ENCODE data around the gene PIGO. TPM values are rescaled to one million over a fixed set of nuclear protein-coding genes. Genes with fewer than 3 reads are reported as not detected.

Gene PIGO
- total and polyA plus RNA-seq, 8 donors = 4.3 to 26.2 (median 15.0) TPM

DNA sequence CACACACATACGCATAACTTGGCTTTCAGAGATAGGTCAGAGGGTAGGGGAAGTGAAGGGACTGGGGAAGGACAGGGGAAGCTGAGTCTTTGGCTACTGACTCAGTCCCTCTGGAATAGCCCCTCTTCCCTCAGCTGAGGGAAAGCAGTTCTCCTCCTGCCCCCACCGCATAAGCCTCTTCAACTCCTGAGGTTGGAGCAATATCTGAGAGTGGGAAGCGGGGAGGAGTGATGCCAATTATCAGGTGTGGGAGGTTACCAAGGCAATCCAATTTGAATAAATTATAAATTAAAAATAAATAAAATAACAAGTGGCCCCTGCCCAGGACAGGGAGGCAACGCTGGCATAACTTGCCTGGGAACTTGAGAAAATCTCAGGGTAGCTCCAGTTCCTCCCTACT lies 8.2 kb upstream of the PIGO start:
- intact Hi-C loops (cut with DNase I; ENCODE audit: low total_unique reads) = no loop called here
- H3K36me3 ChIP-seq = peaks cover 46 to 70% (median 66%) of the 10 kb centered on the region in 4 donors
- no peaks in the 10 kb centered on the region for H3K27me3 ChIP-seq
- no peak overlapping the region for H3K4me3 ChIP-seq
- H3K4me1 ChIP-seq = peaks cover 18 to 46% (median 32%) of the 10 kb centered on the region in 4 donors
- no peak for DNase-seq
- no peak for TF ChIP-seq POLR2AphosphoS5 (IDR thresholded peaks at IDR 0.05)
- TF ChIP-seq, protein P1, sequence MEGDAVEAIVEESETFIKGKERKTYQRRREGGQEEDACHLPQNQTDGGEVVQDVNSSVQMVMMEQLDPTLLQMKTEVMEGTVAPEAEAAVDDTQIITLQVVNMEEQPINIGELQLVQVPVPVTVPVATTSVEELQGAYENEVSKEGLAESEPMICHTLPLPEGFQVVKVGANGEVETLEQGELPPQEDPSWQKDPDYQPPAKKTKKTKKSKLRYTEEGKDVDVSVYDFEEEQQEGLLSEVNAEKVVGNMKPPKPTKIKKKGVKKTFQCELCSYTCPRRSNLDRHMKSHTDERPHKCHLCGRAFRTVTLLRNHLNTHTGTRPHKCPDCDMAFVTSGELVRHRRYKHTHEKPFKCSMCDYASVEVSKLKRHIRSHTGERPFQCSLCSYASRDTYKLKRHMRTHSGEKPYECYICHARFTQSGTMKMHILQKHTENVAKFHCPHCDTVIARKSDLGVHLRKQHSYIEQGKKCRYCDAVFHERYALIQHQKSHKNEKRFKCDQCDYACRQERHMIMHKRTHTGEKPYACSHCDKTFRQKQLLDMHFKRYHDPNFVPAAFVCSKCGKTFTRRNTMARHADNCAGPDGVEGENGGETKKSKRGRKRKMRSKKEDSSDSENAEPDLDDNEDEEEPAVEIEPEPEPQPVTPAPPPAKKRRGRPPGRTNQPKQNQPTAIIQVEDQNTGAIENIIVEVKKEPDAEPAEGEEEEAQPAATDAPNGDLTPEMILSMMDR (IDR thresholded peaks at IDR 0.05) = no peak
- no peak for TF ChIP-seq POLR2A (IDR thresholded peaks at IDR 0.05)
- no peak for TF ChIP-seq EP300 (IDR thresholded peaks at IDR 0.05)
- H3K27ac ChIP-seq = peak overlapping the region in 2 of 5 donors; percentile 89
- WGBS, 5 donors = 89 to 94% (median 91%) methylated on average over 4 of the region's 4 CpGs
- no peaks in the 10 kb centered on the region for H3K9me3 ChIP-seq

DNA sequence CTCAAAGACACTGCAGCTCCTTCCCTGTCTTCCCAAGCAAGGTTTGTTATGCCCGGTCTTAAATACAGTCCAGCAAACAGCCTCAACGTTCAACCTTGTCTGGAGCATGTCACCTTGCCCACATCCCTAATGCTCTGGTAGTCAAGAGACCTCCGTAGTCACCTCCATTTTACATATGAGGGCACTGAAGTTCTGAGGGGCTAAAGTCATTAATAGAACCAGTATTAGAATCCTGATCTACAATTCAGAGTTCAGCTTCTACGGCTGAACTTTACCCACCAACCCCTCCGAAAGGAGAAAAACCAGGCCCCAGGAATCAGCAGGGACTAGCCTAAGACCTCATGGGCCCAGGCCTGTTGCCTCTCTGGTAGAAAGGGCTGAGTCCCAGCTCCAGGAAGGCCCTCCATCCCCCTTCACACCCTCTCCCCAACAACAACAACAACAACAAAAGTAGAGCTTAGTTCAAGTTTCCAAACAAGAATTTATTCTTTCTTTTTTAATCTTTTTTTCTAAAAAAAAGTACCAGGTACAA lies 7.3 kb upstream of the PIGO start:
- peak overlapping the region; percentile 72 to 90 (median 80) for H3K4me3 ChIP-seq
- TF ChIP-seq EP300 (IDR thresholded peaks at IDR 0.05) (no peak), POLR2AphosphoS5 (IDR thresholded peaks at IDR 0.05) (no peak), POLR2A (IDR thresholded peaks at IDR 0.05) (no peak)
- TF ChIP-seq, protein P1 (IDR thresholded peaks at IDR 0.05) = no peak
- H3K9me3 ChIP-seq = no peaks in the 10 kb centered on the region
- no peak for DNase-seq
- H3K27me3 ChIP-seq = no peaks in the 10 kb centered on the region
- H3K4me1 ChIP-seq = peaks cover 18 to 38% (median 28%) of the 10 kb centered on the region in 4 donors
- H3K36me3 ChIP-seq = peaks cover 46 to 75% (median 71%) of the 10 kb centered on the region in 4 donors
- peak overlapping the region; percentile 81 to 91 (median 89) for H3K27ac ChIP-seq
- intact Hi-C loops (cut with DNase I; ENCODE audit: low total_unique reads) = no loop called here
- 31 to 40% (median 38%) methylated on average over 5 of the region's 5 CpGs for WGBS, 5 donors

DNA sequence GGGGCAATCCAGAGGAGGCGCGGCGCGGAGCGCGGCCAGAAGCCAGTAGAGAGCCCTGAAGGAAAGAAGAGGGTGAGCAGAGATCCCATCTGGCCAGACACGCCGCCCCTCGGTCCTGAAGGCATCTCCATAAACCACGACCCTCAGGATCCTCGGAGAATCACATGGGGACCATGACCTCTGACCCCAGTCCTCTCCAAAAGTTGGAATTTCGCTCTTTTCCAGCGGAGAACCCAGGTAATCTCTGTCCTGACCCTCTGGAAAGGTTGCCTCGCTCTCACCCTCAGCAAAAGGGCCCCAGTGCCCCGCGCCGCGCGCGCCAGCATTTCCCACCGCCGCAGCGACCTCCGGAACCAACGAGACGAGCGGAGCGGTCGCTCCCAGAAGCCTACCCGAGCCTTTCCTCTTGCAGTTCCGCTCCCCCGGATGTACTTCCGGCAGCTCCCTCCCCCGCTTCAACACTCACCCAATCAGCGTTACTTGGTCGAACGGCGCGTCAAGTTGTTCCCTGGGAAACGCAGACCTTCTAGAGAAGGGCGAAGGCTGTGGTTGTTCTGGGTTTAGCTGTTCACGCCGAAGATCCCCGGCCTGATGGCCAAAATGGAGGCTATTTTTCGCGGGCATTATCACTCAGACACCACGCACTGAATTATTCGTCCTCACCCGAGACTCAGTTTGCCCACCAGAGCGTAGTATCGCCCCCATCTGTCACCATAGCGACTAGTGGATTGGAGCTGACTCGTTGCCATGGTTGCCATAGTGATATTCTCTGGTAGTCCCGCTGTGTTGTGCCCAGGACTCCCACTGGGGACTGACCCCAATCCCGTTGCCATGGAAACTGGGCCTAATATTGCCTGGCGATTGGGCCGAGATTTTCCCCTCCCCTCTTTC lies 6.6 kb upstream of the PIGO start, which contains the start of gene STOML2:
Gene STOML2 (minus strand): TSS at position 363 of the 891 bp plus-strand sequence. CDS start 37 bp downstream, at position 326.
- Histone ChIP-seq H3K36me3 (peaks cover 41 to 68% (median 64%) of the 10 kb centered on the region in 4 donors), H3K27me3 (no peaks in the 10 kb centered on the region), H3K4me3 (peak within 1 kb of the TSS; percentile 72 to 90 (median 80)), H3K9me3 (no peaks in the 10 kb centered on the region), H3K27ac (peak within 1 kb of the TSS; percentile 81 to 91 (median 89)), H3K4me1 (peaks cover 18 to 34% (median 28%) of the 10 kb centered on the region in 4 donors)
- intact Hi-C loops (cut with DNase I; ENCODE audit: low total_unique reads) = no loop called here
- TF ChIP-seq POLR2AphosphoS5 (IDR thresholded peaks at IDR 0.05) (peak; percentile 82 to 94 (median 86)), EP300 (IDR thresholded peaks at IDR 0.05) (no peak), POLR2A (IDR thresholded peaks at IDR 0.05) (no peak)
- TF ChIP-seq, protein P1 (IDR thresholded peaks at IDR 0.05) = peak in 1 of 7 experiments; percentile 42
- peak; percentile 95 to 98 for DNase-seq
- WGBS, 5 donors = 0 to 1% (median 0%) methylated on average over 29 to 57 of the region's 57 CpGs

DNA sequence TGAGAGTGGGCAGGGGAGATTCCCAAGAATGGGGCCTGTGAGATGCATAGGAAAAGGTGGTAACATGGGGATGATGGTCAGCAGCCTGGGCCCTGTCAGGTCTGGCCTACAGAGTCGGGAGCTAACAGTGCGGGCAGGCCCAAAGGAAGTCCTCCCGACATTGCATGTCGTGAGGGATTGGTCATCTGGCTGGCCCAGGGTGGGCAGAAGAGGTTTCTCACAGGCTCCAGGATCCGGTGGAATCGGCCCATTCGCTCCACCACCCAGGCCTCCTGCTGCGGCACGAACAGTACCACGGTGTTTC lies 6.0 kb upstream of the PIGO start:
- peak overlapping the region; percentile 72 to 90 (median 80) for H3K4me3 ChIP-seq
- WGBS, 5 donors = 2 to 4% (median 4%) methylated on average over 6 to 10 of the region's 10 CpGs
- TF ChIP-seq, protein P1 (IDR thresholded peaks at IDR 0.05) = no peak
- TF ChIP-seq POLR2AphosphoS5 (IDR thresholded peaks at IDR 0.05) (no peak), POLR2A (IDR thresholded peaks at IDR 0.05) (no peak), EP300 (IDR thresholded peaks at IDR 0.05) (no peak)
- H3K36me3 ChIP-seq = peaks cover 35 to 62% (median 58%) of the 10 kb centered on the region in 4 donors
- no peaks in the 10 kb centered on the region for H3K27me3 ChIP-seq
- peaks cover 18 to 34% (median 28%) of the 10 kb centered on the region in 4 donors for H3K4me1 ChIP-seq
- H3K27ac ChIP-seq = peak overlapping the region; percentile 78 to 91 (median 89)
- intact Hi-C loops (cut with DNase I; ENCODE audit: low total_unique reads) = no loop called here
- H3K9me3 ChIP-seq = no peaks in the 10 kb centered on the region
- no peak for DNase-seq
